Astrocyte of the spinal cord (primary cell): ENCODE results near the gene DIP2C.
"Not testable (repeated sequence)": the region's sequence is repeated elsewhere in the genome, so short reads cannot be mapped to it uniquely, and the experiment has no call there.

Experiments
- DNase-seq: peaks from one replicate; pipeline ENCODE4 v3.0.0; 2011; ENCODE audit warnings: low read depth, low spot score
- H3K4me3 ChIP-seq: 2 replicates; pipeline ENCODE4 v1.5.1; 2011; ENCODE audit warnings: low read depth, mild to moderate bottlenecking, low read length, moderate library complexity
- CTCF ChIP-seq: IDR thresholded peaks from 2 replicates; pipeline ENCODE4 v1.5.1; 2012; ENCODE audit warnings: low read depth, mild to moderate bottlenecking, low read length, inconsistent platforms
- in situ Hi-C: cut with HindIII; loops from 2 replicates; pipeline ENCODE4 v1.10.0; 2017; ENCODE audit warnings: low sequenced_read_pairs

The DIP2C gene

GRCh38 chr10:654647-654996 is 34.8 kb downstream of the DIP2C start:
- no peak for TF ChIP-seq CTCF
- DNase-seq = no peak
- no peak overlapping the region for H3K4me3 ChIP-seq
- in situ Hi-C loops = no loop called here

GRCh38 chr10:653991-654646 is 35.3 kb downstream of the DIP2C start:
- TF ChIP-seq CTCF = no peak
- in situ Hi-C loops = no loop called here
- no peak for DNase-seq
- no peak overlapping the region for H3K4me3 ChIP-seq

- DNase-seq, in situ Hi-C loops, H3K4me3 ChIP-seq: not testable (repeated sequence)
Observed at GRCh38 chr10:652832-653459, 36.5 kb downstream of the DIP2C start.

GRCh38 chr10:652233-652632 is 37.2 kb downstream of the DIP2C start:
- no peak for TF ChIP-seq CTCF
- in situ Hi-C loops = no loop called here
- no peak for DNase-seq
- H3K4me3 ChIP-seq = no peak overlapping the region

GRCh38 chr10:651692-652091 is 37.8 kb downstream of the DIP2C start:
- no peak for DNase-seq
- in situ Hi-C loops = no loop called here
- no peak for TF ChIP-seq CTCF
- H3K4me3 ChIP-seq = no peak overlapping the region

GRCh38 chr10:650886-651615 is 38.4 kb downstream of the DIP2C start:
- no peak overlapping the region for H3K4me3 ChIP-seq
- DNase-seq = no peak
- in situ Hi-C loops = no loop called here
- TF ChIP-seq CTCF = no peak

- DNase-seq = no peak
- TF ChIP-seq CTCF = no peak
- H3K4me3 ChIP-seq = no peak overlapping the region
Observed at GRCh38 chr10:650441-650851, 39.0 kb downstream of the DIP2C start.

More at GRCh38 chr10:650441-650851, 39.0 kb downstream of the DIP2C start:
- in situ Hi-C loops = no loop called here
